ENCODE measurements around the gene SLITRK6. TPM values are rescaled to one million over a fixed set of nuclear protein-coding genes. Genes with fewer than 3 reads are reported as not detected.

SLITRK6 gene, protein sequence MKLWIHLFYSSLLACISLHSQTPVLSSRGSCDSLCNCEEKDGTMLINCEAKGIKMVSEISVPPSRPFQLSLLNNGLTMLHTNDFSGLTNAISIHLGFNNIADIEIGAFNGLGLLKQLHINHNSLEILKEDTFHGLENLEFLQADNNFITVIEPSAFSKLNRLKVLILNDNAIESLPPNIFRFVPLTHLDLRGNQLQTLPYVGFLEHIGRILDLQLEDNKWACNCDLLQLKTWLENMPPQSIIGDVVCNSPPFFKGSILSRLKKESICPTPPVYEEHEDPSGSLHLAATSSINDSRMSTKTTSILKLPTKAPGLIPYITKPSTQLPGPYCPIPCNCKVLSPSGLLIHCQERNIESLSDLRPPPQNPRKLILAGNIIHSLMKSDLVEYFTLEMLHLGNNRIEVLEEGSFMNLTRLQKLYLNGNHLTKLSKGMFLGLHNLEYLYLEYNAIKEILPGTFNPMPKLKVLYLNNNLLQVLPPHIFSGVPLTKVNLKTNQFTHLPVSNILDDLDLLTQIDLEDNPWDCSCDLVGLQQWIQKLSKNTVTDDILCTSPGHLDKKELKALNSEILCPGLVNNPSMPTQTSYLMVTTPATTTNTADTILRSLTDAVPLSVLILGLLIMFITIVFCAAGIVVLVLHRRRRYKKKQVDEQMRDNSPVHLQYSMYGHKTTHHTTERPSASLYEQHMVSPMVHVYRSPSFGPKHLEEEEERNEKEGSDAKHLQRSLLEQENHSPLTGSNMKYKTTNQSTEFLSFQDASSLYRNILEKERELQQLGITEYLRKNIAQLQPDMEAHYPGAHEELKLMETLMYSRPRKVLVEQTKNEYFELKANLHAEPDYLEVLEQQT
- total RNA-seq = 0.39 and 0.53 TPM in 2 replicates

DNA sequence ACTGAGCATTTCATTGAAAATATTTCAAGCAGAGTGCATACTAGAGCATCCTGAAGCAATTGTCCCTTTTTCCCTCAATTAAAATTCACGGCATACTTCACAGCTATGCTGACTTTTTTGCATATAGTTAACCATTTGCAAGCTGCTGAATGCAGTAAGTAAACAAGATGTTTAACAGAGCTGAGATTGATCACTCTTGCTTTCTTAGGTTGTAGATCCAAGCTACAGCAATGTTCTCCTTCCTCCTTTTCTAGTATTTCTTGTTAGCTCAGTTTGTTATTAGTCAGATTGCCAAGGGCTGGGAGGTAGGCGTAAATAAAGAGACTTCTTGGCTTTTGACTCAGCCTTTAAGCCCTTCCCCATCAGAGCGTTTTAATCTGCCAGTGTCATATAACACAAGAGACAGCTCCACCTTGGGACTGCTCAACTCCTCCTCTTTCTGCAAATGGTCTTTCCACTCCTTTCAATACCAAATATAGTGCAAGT, at the start of gene SLITRK6:
Gene SLITRK6, minus strand, starts transcription at position 323 of the 486 bp plus-strand sequence. CDS start 2,911 bp downstream, outside the sequence.

